ENCODE measurements around the gene RUFY3.

GRCh38 chr4:70688795-70689231, 33.0 kb upstream of the RUFY3 start:
- TF ChIP-seq CTCF (IDR thresholded peaks at IDR 0.05) (no peak), TCF7L2 (IDR thresholded peaks at IDR 0.05; ENCODE audit: low read depth, low read length) (no peak), REST (IDR thresholded peaks at IDR 0.05; ENCODE audit: insufficient read depth in 1 of 2, low read depth in 2 of 2, low read length in 1 of 2) (no peak), POLR2AphosphoS5 (IDR thresholded peaks at IDR 0.05; ENCODE audit: low read depth, low read length) (no peak), SIN3A (IDR thresholded peaks at IDR 0.05; ENCODE audit: borderline replicate concordance, insufficient read depth, low read depth, low read length) (no peak)

Measured in Panc1 (cell line).